Activated naive CD4-positive, alpha-beta T cell treated with anti-CD3 and anti-CD28 coated beads, Interleukin-2, amount 10 ng/mL, durations not matched to agents 7 days and 5 days (primary cell): ENCODE data around the gene COX20.
"Not testable (repeated sequence)": the region's sequence is repeated elsewhere in the genome, so short reads cannot be mapped to it uniquely, and the experiment has no call there.

Experiments
- CTCF ChIA-PET: fragments of 350-600 bp; sonication (Branson Sonifier 250); formaldehyde crosslinking; loops from one replicate; lab custom pipeline; 2021; ENCODE audit warnings: antibody characterized with exemption; lab: Charles Lee
- DNase-seq: peaks from one replicate; pipeline ENCODE4 v3.0.0-alpha.2; 2020
- H3K27ac Mint-ChIP-seq: one replicate; pipeline ENCODE4 v1.8.0; 2021; ENCODE audit warnings: mild to moderate bottlenecking, moderate library complexity, mixed read lengths
- H3K27me3 Mint-ChIP-seq: one replicate; pipeline ENCODE4 v1.8.0; 2021; ENCODE audit warnings: mild to moderate bottlenecking, mixed read lengths
- H3K36me3 Mint-ChIP-seq: one replicate; pipeline ENCODE4 v1.8.0; 2021; ENCODE audit warnings: mixed read lengths
- H3K4me1 Mint-ChIP-seq: one replicate; pipeline ENCODE4 v1.8.0; 2021; ENCODE audit warnings: mixed read lengths
- H3K4me3 Mint-ChIP-seq: one replicate; pipeline ENCODE4 v1.8.0; 2021; ENCODE audit warnings: mild to moderate bottlenecking, moderate library complexity, mixed read lengths
- H3K9me3 Mint-ChIP-seq: one replicate; pipeline ENCODE4 v1.8.0; 2021; ENCODE audit warnings: mixed read lengths

Gene COX20

DNA sequence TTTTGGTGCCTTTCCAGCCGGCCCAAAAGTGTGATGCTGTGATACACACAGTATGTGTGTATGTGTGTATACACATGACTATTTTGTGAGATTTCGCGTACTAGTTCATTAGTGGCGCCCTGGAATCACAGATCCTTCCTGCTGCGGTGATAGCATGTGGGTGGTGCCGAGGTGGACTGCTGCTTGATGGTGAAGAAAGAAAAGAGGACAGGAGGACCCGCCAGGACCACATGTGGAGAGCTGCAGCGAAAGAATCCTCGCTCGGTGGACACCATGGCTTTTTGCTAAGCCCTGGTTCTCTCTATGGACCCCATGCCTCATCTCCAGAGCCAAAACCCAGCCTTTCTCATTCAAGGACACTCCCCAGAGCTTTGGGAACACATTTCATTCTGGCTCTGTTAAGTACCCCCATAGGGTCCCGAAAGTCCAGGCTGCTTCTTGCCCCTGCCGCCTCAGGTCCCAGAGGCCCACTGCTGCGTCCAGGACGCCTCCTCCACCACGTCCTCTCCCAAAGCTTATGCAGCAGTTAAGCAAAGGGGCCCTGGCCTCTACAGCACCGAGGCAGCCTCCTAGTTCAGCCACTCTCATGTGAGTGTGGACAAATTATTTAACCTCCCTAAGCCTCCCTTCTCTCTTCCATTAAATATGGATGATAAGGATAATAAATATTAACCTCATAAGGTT, 32.8 kb upstream of the COX20 start:
- Mint-ChIP-seq H3K9me3 (no peaks in the 10 kb centered on the region), H3K27me3 (peaks cover 14% of the 10 kb centered on the region), H3K27ac (no peak overlapping the region), H3K36me3 (no peaks in the 10 kb centered on the region), H3K4me3 (no peak overlapping the region), H3K4me1 (peaks cover 5% of the 10 kb centered on the region)
- DNase-seq = no peak
- CTCF ChIA-PET = interaction anchor here (1.0 to 8.8 kb wide), 7 partner anchors 11 to 241 kb away, joined by 3 to 120 read pairs (median 5); no protein-coding TSS in a partner anchor

DNA sequence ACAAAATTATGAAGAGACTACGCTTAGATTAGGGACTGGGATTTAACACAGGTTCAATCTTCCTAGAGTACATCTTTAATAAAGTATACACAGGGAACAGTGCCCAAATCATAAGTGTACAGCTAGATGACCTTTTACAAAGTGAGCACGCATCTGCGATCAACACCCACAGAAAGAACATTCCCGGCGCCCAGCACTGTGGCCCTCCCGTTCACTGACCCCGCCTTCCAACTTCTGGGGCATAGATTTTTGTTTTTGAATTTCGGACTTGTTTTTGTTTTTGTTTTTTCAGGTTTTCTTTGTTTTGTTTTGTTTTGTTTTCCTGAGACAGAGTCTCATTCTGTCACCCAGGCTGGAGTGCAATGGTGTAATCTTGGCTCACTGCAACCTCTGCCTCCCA, 30.6 kb upstream of the COX20 start:
- DNase-seq = no peak
- CTCF ChIA-PET = no interaction called here
- no peaks in the 10 kb centered on the region for H3K9me3 Mint-ChIP-seq
- no peak overlapping the region for H3K4me3 Mint-ChIP-seq
- H3K27me3 Mint-ChIP-seq = peaks cover 14% of the 10 kb centered on the region
- H3K36me3 Mint-ChIP-seq = no peaks in the 10 kb centered on the region
- no peak overlapping the region for H3K27ac Mint-ChIP-seq
- H3K4me1 Mint-ChIP-seq = peaks cover 5% of the 10 kb centered on the region

GRCh38 chr1:244807138-244807537, 28.3 kb upstream of the COX20 start:
- no peak overlapping the region for H3K4me3 Mint-ChIP-seq
- no peaks in the 10 kb centered on the region for H3K9me3 Mint-ChIP-seq
- H3K27ac Mint-ChIP-seq = no peak overlapping the region
- H3K4me1 Mint-ChIP-seq = no peaks in the 10 kb centered on the region
- peaks cover 10% of the 10 kb centered on the region for H3K27me3 Mint-ChIP-seq
- H3K36me3 Mint-ChIP-seq = no peaks in the 10 kb centered on the region
- CTCF ChIA-PET = interaction anchor here (1.2 kb wide), 1 partner anchor 9 kb away, joined by 3 read pairs; no protein-coding TSS in a partner anchor
- DNase-seq = no peak

DNA sequence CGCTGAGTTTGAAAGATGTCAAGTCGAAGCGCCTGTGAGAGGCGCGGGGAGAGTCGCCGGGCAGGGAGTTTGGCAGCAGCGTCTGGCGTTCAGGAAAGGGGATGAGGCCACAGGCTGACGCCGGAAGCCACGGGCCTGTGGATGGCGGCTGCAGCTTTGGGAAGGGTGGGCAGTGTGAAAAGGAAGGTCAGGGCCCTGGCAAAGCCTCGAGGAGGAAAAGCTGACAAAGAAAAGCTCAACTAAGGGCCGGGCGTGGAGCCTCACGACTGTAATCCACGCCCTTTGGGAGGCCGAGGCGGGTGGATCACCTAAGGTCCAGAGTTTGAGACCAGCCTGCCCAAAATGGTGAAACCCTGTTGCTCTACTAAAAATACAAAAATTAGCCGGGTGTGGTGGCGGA, 25.2 kb upstream of the COX20 start:
- DNase-seq = no peak
- Mint-ChIP-seq H3K4me3 (no peak overlapping the region), H3K9me3 (no peaks in the 10 kb centered on the region), H3K27me3 (peaks cover 24% of the 10 kb centered on the region), H3K36me3 (no peaks in the 10 kb centered on the region), H3K4me1 (no peaks in the 10 kb centered on the region), H3K27ac (no peak overlapping the region)
- CTCF ChIA-PET = interaction anchor here (1.4 to 1.9 kb wide), 3 partner anchors 9 to 232 kb away, joined by 3 to 6 read pairs (median 4); no protein-coding TSS in a partner anchor

- H3K9me3 Mint-ChIP-seq = no peaks in the 10 kb centered on the region
- peaks cover 2% of the 10 kb centered on the region for H3K4me1 Mint-ChIP-seq
- no peak for DNase-seq
- no peaks in the 10 kb centered on the region for H3K36me3 Mint-ChIP-seq
- H3K4me3 Mint-ChIP-seq = no peak overlapping the region
- CTCF ChIA-PET = interaction anchor here (0.6 to 3.0 kb wide), 5 partner anchors 9 to 230 kb away, joined by 3 to 13 read pairs (median 4); no protein-coding TSS in a partner anchor
- H3K27me3 Mint-ChIP-seq = peaks cover 28% of the 10 kb centered on the region
- no peak overlapping the region for H3K27ac Mint-ChIP-seq
These were observed 22.1 kb upstream of the COX20 start for GRCh38 chr1:244813327-244813726.

- no peak overlapping the region for H3K27ac Mint-ChIP-seq
- no peak for DNase-seq
These were observed 19.8 kb upstream of the COX20 start for GRCh38 chr1:244815600-244816099.

GRCh38 chr1:244817415-244817894, 18.0 kb upstream of the COX20 start:
- no peak overlapping the region for H3K27ac Mint-ChIP-seq
- no peaks in the 10 kb centered on the region for H3K36me3 Mint-ChIP-seq
- CTCF ChIA-PET = no interaction called here
- no peaks in the 10 kb centered on the region for H3K9me3 Mint-ChIP-seq
- no peak overlapping the region for H3K4me3 Mint-ChIP-seq
- H3K27me3 Mint-ChIP-seq = peaks cover 27% of the 10 kb centered on the region
- DNase-seq = no peak
- peaks cover 2% of the 10 kb centered on the region for H3K4me1 Mint-ChIP-seq

More at GRCh38 chr1:244815600-244816099, 19.8 kb upstream of the COX20 start:
- CTCF ChIA-PET = no interaction called here
- Mint-ChIP-seq H3K27me3 (peaks cover 28% of the 10 kb centered on the region), H3K4me3 (no peak overlapping the region), H3K4me1 (peaks cover 2% of the 10 kb centered on the region), H3K36me3 (no peaks in the 10 kb centered on the region), H3K9me3 (no peaks in the 10 kb centered on the region)

- CTCF ChIA-PET = interaction anchor here (1.4 kb wide), 1 partner anchor 18 kb away, joined by 3 read pairs; no protein-coding TSS in a partner anchor
- no peaks in the 10 kb centered on the region for H3K9me3 Mint-ChIP-seq
- no peak for DNase-seq
- H3K27ac Mint-ChIP-seq = no peak overlapping the region
- no peaks in the 10 kb centered on the region for H3K36me3 Mint-ChIP-seq
- peaks cover 2% of the 10 kb centered on the region for H3K4me1 Mint-ChIP-seq
- H3K27me3 Mint-ChIP-seq = peaks cover 15% of the 10 kb centered on the region
- H3K4me3 Mint-ChIP-seq = no peak overlapping the region
These were observed 15.3 kb upstream of the COX20 start for GRCh38 chr1:244820131-244820530.

DNA sequence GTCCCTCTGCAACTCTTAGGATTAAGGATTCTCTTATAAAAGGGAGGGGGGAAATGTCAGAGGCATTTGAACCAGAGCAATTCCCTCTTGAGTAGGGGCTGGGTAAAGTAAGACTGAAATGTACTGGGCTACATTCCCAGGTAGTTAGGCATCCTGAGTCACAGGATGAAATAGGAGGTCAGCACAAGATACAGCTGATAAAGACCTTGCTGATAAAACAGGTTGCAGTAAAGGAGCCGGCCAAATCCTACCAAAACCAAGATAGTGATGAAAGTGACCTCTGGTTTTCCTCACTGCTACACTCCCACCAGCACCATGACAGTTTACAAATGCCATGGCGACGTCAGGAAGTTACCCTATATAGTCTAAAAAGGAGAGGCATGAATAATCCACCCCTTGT, 14.3 kb upstream of the COX20 start:
- Mint-ChIP-seq H3K27ac (no peak overlapping the region), H3K4me3 (no peak overlapping the region), H3K36me3 (no peaks in the 10 kb centered on the region), H3K4me1 (no peaks in the 10 kb centered on the region), H3K9me3 (no peaks in the 10 kb centered on the region), H3K27me3 (peaks cover 9% of the 10 kb centered on the region)
- CTCF ChIA-PET = interaction anchor here (1.4 kb wide), 1 partner anchor 19 kb away, joined by 3 read pairs; no protein-coding TSS in a partner anchor
- DNase-seq = no peak

GRCh38 chr1:244822878-244823277, 12.6 kb upstream of the COX20 start:
- Mint-ChIP-seq H3K9me3 (no peaks in the 10 kb centered on the region), H3K4me3 (no peak overlapping the region), H3K4me1 (no peaks in the 10 kb centered on the region), H3K27me3 (peaks cover 4% of the 10 kb centered on the region), H3K36me3 (no peaks in the 10 kb centered on the region), H3K27ac (no peak overlapping the region)
- no peak for DNase-seq
- CTCF ChIA-PET = interaction anchor here (1.0 kb wide), 1 partner anchor 10 kb away, joined by 3 read pairs; no protein-coding TSS in a partner anchor

DNA sequence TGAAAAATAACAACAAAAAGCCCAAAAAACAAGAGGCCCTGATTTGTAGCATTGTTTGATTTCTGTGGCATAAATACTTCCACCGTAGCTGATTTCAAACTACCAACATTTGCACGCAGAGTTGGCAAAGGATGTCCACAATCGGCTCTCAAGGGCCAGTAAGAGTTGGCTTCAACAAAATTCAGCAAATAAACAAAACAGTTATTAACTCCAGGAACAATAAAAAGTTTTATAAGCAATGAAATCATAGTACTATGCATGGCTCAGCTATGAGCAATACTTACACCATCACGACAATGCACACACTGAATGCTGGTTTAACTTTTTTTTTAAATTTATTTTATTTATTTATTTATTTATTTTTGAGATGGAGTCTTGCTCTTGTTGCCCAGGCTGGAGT, 8.7 kb upstream of the COX20 start:
- no peak overlapping the region for H3K4me3 Mint-ChIP-seq
- peaks cover 2% of the 10 kb centered on the region for H3K4me1 Mint-ChIP-seq
- H3K27ac Mint-ChIP-seq = no peak overlapping the region
- DNase-seq = no peak
- no peaks in the 10 kb centered on the region for H3K36me3 Mint-ChIP-seq
- CTCF ChIA-PET = interaction anchor here (0.5 to 1.0 kb wide), 2 partner anchors 15 to 25 kb away, joined by 3 to 5 read pairs; no protein-coding TSS in a partner anchor
- H3K27me3 Mint-ChIP-seq = peaks cover 4% of the 10 kb centered on the region
- no peaks in the 10 kb centered on the region for H3K9me3 Mint-ChIP-seq

- Mint-ChIP-seq H3K27me3 (peaks cover 4% of the 10 kb centered on the region), H3K36me3 (peaks cover 1% of the 10 kb centered on the region), H3K4me1 (peaks cover 11% of the 10 kb centered on the region), H3K4me3 (no peak overlapping the region), H3K27ac (no peak overlapping the region), H3K9me3 (no peaks in the 10 kb centered on the region)
- CTCF ChIA-PET = no interaction called here
- no peak for DNase-seq
These were observed 4.8 kb upstream of the COX20 start for GRCh38 chr1:244830639-244831038.

GRCh38 chr1:244833260-244833659, 2.2 kb upstream of the COX20 start:
- Mint-ChIP-seq H3K36me3 (peaks cover 15% of the 10 kb centered on the region), H3K4me3 (peak overlapping the region; percentile 87), H3K27ac (peak overlapping the region; percentile 100)

GRCh38 chr1:244833734-244834542, 1.5 kb upstream of the COX20 start:
- Mint-ChIP-seq H3K9me3 (no peaks in the 10 kb centered on the region), H3K27me3 (no peaks in the 10 kb centered on the region), H3K4me1 (peaks cover 40% of the 10 kb centered on the region), H3K36me3 (peaks cover 21% of the 10 kb centered on the region), H3K4me3 (peak overlapping the region; percentile 87), H3K27ac (peak overlapping the region; percentile 100)
- DNase-seq = peak; percentile 60
- CTCF ChIA-PET = interaction anchor here (0.6 to 3.3 kb wide), 4 partner anchors 30 to 209 kb away, joined by 3 to 14 read pairs (median 4); partner anchors contain the start of gene HNRNPU

More at GRCh38 chr1:244833260-244833659, 2.2 kb upstream of the COX20 start:
- H3K9me3 Mint-ChIP-seq, H3K27me3 Mint-ChIP-seq, DNase-seq: not testable (repeated sequence)
- CTCF ChIA-PET = interaction anchor here (0.6 to 3.3 kb wide), 3 partner anchors 31 to 209 kb away, joined by 3 to 14 read pairs (median 6); partner anchors contain the start of gene HNRNPU
- peaks cover 33% of the 10 kb centered on the region for H3K4me1 Mint-ChIP-seq
